ENCODE data around the gene IL17RC. TPM values are rescaled to one million over a fixed set of nuclear protein-coding genes. Genes with fewer than 3 reads are reported as not detected.

IL17RC gene
- total RNA-seq, 6 experiments from 2014 or later, result 19.5 to 53.4 (median 40.1) TPM

- Histone ChIP-seq H3K9me3 (no peaks in the 10 kb centered on the region), H3K27me3 (no peaks in the 10 kb centered on the region), H3K36me3 (peaks cover 0 to 11% (median 0%) of the 10 kb centered on the region in 4 donors), H3K4me1 (peaks cover 0 to 16% (median 0%) of the 10 kb centered on the region in 4 donors), H3K4me3 (no peak overlapping the region), H3K27ac (no peak overlapping the region)
- TF ChIP-seq POLR2A (IDR thresholded peaks at IDR 0.05) (no peak), CTCF (IDR thresholded peaks at IDR 0.05) (no peak)
- WGBS (ENCODE audit: insufficient coverage, low coverage, low lambda C conversion rate, missing lambda C conversion rate), result 80% methylated on average over 1 of the region's 11 CpGs
- intact Hi-C loops (cut with DNase I), result no loop called here
- DNase-seq (no peak), ATAC-seq (no peak)
Measured at GRCh38 chr3:9944271-9944670, 27.4 kb downstream of the IL17RC start.

GRCh38 chr3:9945358-9945757 is 28.5 kb downstream of the IL17RC start:
- no peak for DNase-seq
- intact Hi-C loops (cut with DNase I), result no loop called here
- peaks cover 0 to 11% (median 0%) of the 10 kb centered on the region in 4 donors for H3K36me3 ChIP-seq
- no peak overlapping the region for H3K27ac ChIP-seq
- ATAC-seq, result no peak
- H3K27me3 ChIP-seq, result no peaks in the 10 kb centered on the region
- 90% methylated on average over 10 of the region's 10 CpGs for WGBS (ENCODE audit: insufficient coverage, low coverage, low lambda C conversion rate, missing lambda C conversion rate)
- H3K4me1 ChIP-seq, result peaks cover 0 to 16% (median 0%) of the 10 kb centered on the region in 4 donors
- TF ChIP-seq CTCF (IDR thresholded peaks at IDR 0.05) (no peak), POLR2A (IDR thresholded peaks at IDR 0.05) (no peak)
- no peak overlapping the region for H3K4me3 ChIP-seq
- no peaks in the 10 kb centered on the region for H3K9me3 ChIP-seq

- Histone ChIP-seq H3K4me3 (peak overlapping the region; percentile 38 to 56 (median 49)), H3K4me1 (peaks cover 0 to 16% (median 0%) of the 10 kb centered on the region in 4 donors), H3K36me3 (peaks cover 0 to 11% (median 0%) of the 10 kb centered on the region in 4 donors), H3K27ac (peak overlapping the region in 2 of 3 donors; percentile 0 to 52), H3K9me3 (no peaks in the 10 kb centered on the region), H3K27me3 (no peaks in the 10 kb centered on the region)
- intact Hi-C loops (cut with DNase I), result no loop called here
- TF ChIP-seq POLR2A (IDR thresholded peaks at IDR 0.05), result peak; percentile 51
- TF ChIP-seq CTCF (IDR thresholded peaks at IDR 0.05), result peak; percentile 65 to 84 (median 71)
- peak; percentile 85 to 91 (median 90) for DNase-seq
- ATAC-seq, result peak; percentile 87 to 93 (median 88)
- WGBS (ENCODE audit: insufficient coverage, low coverage, low lambda C conversion rate, missing lambda C conversion rate), result 34% methylated on average over 6 of the region's 90 CpGs
Measured at GRCh38 chr3:9946112-9947024, 29.5 kb downstream of the IL17RC start.

- peaks cover 0 to 16% (median 0%) of the 10 kb centered on the region in 4 donors for H3K4me1 ChIP-seq
- peak; percentile 81 to 87 (median 85) for ATAC-seq
- H3K27me3 ChIP-seq, result no peaks in the 10 kb centered on the region
- 40% methylated on average over 18 of the region's 86 CpGs for WGBS (ENCODE audit: insufficient coverage, low coverage, low lambda C conversion rate, missing lambda C conversion rate)
- intact Hi-C loops (cut with DNase I), result no loop called here
- no peaks in the 10 kb centered on the region for H3K9me3 ChIP-seq
- H3K36me3 ChIP-seq, result peaks cover 0 to 8% (median 0%) of the 10 kb centered on the region in 4 donors
- peak overlapping the region; percentile 38 to 56 (median 49) for H3K4me3 ChIP-seq
- peak; percentile 49 to 72 (median 58) for TF ChIP-seq CTCF (IDR thresholded peaks at IDR 0.05)
- TF ChIP-seq POLR2A (IDR thresholded peaks at IDR 0.05), result peak; percentile 25
- H3K27ac ChIP-seq, result peak overlapping the region in 2 of 3 donors; percentile 0 to 52
- peak; percentile 80 to 86 (median 82) for DNase-seq
Measured at GRCh38 chr3:9947025-9947995, 30.4 kb downstream of the IL17RC start.

Data from right lobe of liver (tissue), 6 donors.